Natural killer cell (primary cell): ENCODE data around the gene EXOC4. TPM values are rescaled to one million over a fixed set of nuclear protein-coding genes. Genes with fewer than 3 reads are reported as not detected.

Experiments
- ATAC-seq, 3 donors: fragments of 150-1000 bp in 2 of 3; fragments of 200-7000 bp in 1 of 3; cut with Tn5 transposase; 1 replicate in 1 of 3; 2 replicates in 2 of 3; pipeline ENCODE4 v1.10.0; 2021; ENCODE audit warnings: mild to moderate bottlenecking in 2 of 3, moderate library complexity in 2 of 3
- DNase-seq, 2 donors: peaks; one replicate each; pipeline versions ENCODE4 v3.0.0 to v3.0.0-alpha.2; 2013 to 2021; ENCODE audit warnings: mixed read lengths in 1 of 2
- H3K27ac ChIP-seq: one replicate; pipeline ENCODE4 v1.5.1; 2013; ENCODE audit warnings: mild to moderate bottlenecking, low read length
- H3K27me3 ChIP-seq: one replicate; pipeline ENCODE4 v1.6.1; 2013; ENCODE audit warnings: low read length; ENCODE audit not compliant: control insufficient read depth, insufficient read depth
- H3K36me3 ChIP-seq: one replicate; pipeline ENCODE4 v1.6.1; 2013; ENCODE audit warnings: low read length; ENCODE audit not compliant: control insufficient read depth, insufficient read depth
- H3K4me1 ChIP-seq: one replicate; pipeline ENCODE4 v1.6.1; 2013; ENCODE audit warnings: low read length; ENCODE audit not compliant: control insufficient read depth, insufficient read depth
- H3K4me3 ChIP-seq: one replicate; pipeline ENCODE4 v1.5.1; 2013; ENCODE audit warnings: low read length
- H3K9me3 ChIP-seq: one replicate; pipeline ENCODE4 v1.6.1; 2013; ENCODE audit warnings: low read length; ENCODE audit not compliant: control insufficient read depth, insufficient read depth
- H3K27ac Mint-ChIP-seq, 2 donors: one replicate each; pipeline ENCODE4 v1.8.0; 2022; ENCODE audit warnings: mild to moderate bottlenecking in 2 of 2, mixed read lengths in 2 of 2, moderate library complexity in 1 of 2
- H3K27me3 Mint-ChIP-seq, 2 donors: one replicate each; pipeline ENCODE4 v1.8.0; 2022; ENCODE audit warnings: low read depth in 2 of 2, mixed read lengths in 2 of 2
- H3K36me3 Mint-ChIP-seq: one replicate; pipeline ENCODE4 v1.8.0; 2022; ENCODE audit warnings: mixed read lengths
- H3K4me1 Mint-ChIP-seq, 2 donors: one replicate each; pipeline ENCODE4 v1.8.0; 2022; ENCODE audit warnings: mixed read lengths in 2 of 2
- H3K4me3 Mint-ChIP-seq: one replicate; pipeline ENCODE4 v1.8.0; 2022; ENCODE audit warnings: mild to moderate bottlenecking, moderate library complexity, mixed read lengths
- H3K9me3 Mint-ChIP-seq, 2 donors: one replicate each; pipeline ENCODE4 v1.8.0; 2022; ENCODE audit warnings: mixed read lengths in 2 of 2
- CTCF ChIP-seq: fragments of 200-600 bp; IDR thresholded peaks from one replicate; pipeline ENCODE4 v1.8.0; 2022; ENCODE audit warnings: antibody characterized with exemption
- WGBS: methylation state at CpG from one replicate; pipeline ENCODE4 v1.1.7; 2013; ENCODE audit warnings: missing lambda C conversion rate; ENCODE audit not compliant: insufficient coverage; 5-methylcytosine and 5-hydroxymethylcytosine counted together
- intact Hi-C: fragments of 100-400 bp; cut with micrococcal nuclease; formaldehyde crosslinking; loops from one replicate; pipeline ENCODE4 v1.14.2; 2022
- total RNA-seq, 4 donors: library from RNA; stranded (reverse); fragments of 120-200 nt in 1 of 4; gene quantifications; one replicate each; pipeline versions ENCODE4 v1.2.3 to v1.2.4, GENCODE V29; 2013 to 2022

EXOC4 gene
- total RNA-seq, 3 donors from 2014 or later (not counting 1 experiment from before 2014, with no cell fraction given): 105 to 148 (median 123) TPM

DNA sequence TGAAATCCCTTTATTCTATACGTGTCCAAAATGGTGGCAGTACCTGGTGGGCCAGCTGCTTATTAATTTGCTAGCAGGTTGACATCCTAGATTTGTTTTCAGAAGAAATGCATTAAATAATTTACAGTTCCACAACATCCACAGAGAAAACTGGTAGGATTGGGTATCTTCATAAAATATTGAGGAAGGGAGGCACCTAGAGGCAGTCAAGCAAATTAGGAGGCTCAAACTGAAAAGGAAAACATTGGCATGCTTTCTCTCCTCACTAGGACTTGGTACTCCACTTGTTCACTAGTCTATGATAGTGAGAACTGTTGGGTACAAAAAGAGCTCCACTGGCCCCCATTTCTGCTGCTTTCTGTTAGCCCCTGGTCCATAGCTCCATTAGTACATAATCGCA is 855.9 kb downstream of the EXOC4 start:
- ATAC-seq (no peak), DNase-seq (no peak)
- H3K4me3 ChIP-seq: no peak overlapping the region
- TF ChIP-seq CTCF: no peak
- no peak overlapping the region for H3K27ac ChIP-seq
- Mint-ChIP-seq H3K4me3 (no peak overlapping the region), H3K4me1 (no peaks in the 10 kb centered on the region), H3K9me3 (no peaks in the 10 kb centered on the region), H3K36me3 (no peaks in the 10 kb centered on the region), H3K27ac (no peak overlapping the region), H3K27me3 (no peaks in the 10 kb centered on the region)
- H3K9me3 ChIP-seq: no peaks in the 10 kb centered on the region
- H3K36me3 ChIP-seq: no peaks in the 10 kb centered on the region
- H3K27me3 ChIP-seq: no peaks in the 10 kb centered on the region
- intact Hi-C loops: no loop called here
- no peaks in the 10 kb centered on the region for H3K4me1 ChIP-seq
- WGBS: 100% methylated on average over 1 of the region's 2 CpGs

- H3K9me3 ChIP-seq: no peaks in the 10 kb centered on the region
- H3K4me3 ChIP-seq: no peak overlapping the region
- intact Hi-C loops: no loop called here
- H3K4me1 Mint-ChIP-seq: no peaks in the 10 kb centered on the region
- no peaks in the 10 kb centered on the region for H3K27me3 Mint-ChIP-seq
- no peaks in the 10 kb centered on the region for H3K27me3 ChIP-seq
- DNase-seq: no peak
- H3K4me1 ChIP-seq: no peaks in the 10 kb centered on the region
- TF ChIP-seq CTCF: no peak
- H3K27ac ChIP-seq: no peak overlapping the region
- ATAC-seq: no peak
- no peaks in the 10 kb centered on the region for H3K36me3 ChIP-seq
- H3K36me3 Mint-ChIP-seq: no peaks in the 10 kb centered on the region
- no peaks in the 10 kb centered on the region for H3K9me3 Mint-ChIP-seq
- no peak overlapping the region for H3K27ac Mint-ChIP-seq
- no peak overlapping the region for H3K4me3 Mint-ChIP-seq
Observed at GRCh38 chr7:134113655-134114054, 860.8 kb downstream of the EXOC4 start.

GRCh38 chr7:134114992-134115391 is 862.1 kb downstream of the EXOC4 start:
- Mint-ChIP-seq H3K27me3 (no peaks in the 10 kb centered on the region), H3K27ac (no peak overlapping the region), H3K9me3 (no peaks in the 10 kb centered on the region), H3K36me3 (no peaks in the 10 kb centered on the region), H3K4me1 (no peaks in the 10 kb centered on the region), H3K4me3 (no peak overlapping the region)
- no peaks in the 10 kb centered on the region for H3K27me3 ChIP-seq
- no peaks in the 10 kb centered on the region for H3K36me3 ChIP-seq
- H3K27ac ChIP-seq: no peak overlapping the region
- no peaks in the 10 kb centered on the region for H3K4me1 ChIP-seq
- 83% methylated on average over 3 of the region's 4 CpGs for WGBS
- intact Hi-C loops: no loop called here
- no peak overlapping the region for H3K4me3 ChIP-seq
- TF ChIP-seq CTCF: no peak
- ATAC-seq (no peak), DNase-seq (no peak)
- H3K9me3 ChIP-seq: no peaks in the 10 kb centered on the region

Other genes starting within 250 kb of the EXOC4 start
- gene CHCHD3, start 171.0 kb upstream of the EXOC4 start, total RNA-seq: 10 to 100 TPM; 35.2 to 41.0 (median 35.9) TPM